PFSK-1 (cell line): ENCODE data around the gene GABRP.

Source experiments
- FOXP2 ChIP-seq: optimal IDR thresholded peaks from 2 replicates; pipeline ENCODE3; 2011; ENCODE audit warnings: borderline replicate concordance, control low read depth, inconsistent platforms; ENCODE audit not compliant: insufficient read depth; ENCODE audit errors: extremely low read length, extremely low read depth
- POLR2AphosphoS5 ChIP-seq: IDR thresholded peaks from 2 replicates; pipeline ENCODE4 v1.6.1; 2012; ENCODE audit warnings: low read depth, mild to moderate bottlenecking, control low read depth, low read length, moderate library complexity
- SIN3A ChIP-seq: IDR thresholded peaks from 2 replicates; pipeline ENCODE4 v1.6.1; 2012; ENCODE audit warnings: mild to moderate bottlenecking, low read length, moderate library complexity, borderline replicate concordance; ENCODE audit not compliant: insufficient read depth
- TF ChIP-seq, protein P1 (sequence below), 2 experiments: IDR thresholded peaks; 2 replicates each; pipeline versions ENCODE4 v1.6.1 to v1.8.0; 2011 to 2012; ENCODE audit warnings: low read depth in 2 of 2, low read length in 2 of 2, control low read depth in 1 of 2, inconsistent platforms in 1 of 2, mild to moderate bottlenecking in 1 of 2, moderate library complexity in 1 of 2; ENCODE audit not compliant: insufficient read depth in 1 of 2

DNA sequence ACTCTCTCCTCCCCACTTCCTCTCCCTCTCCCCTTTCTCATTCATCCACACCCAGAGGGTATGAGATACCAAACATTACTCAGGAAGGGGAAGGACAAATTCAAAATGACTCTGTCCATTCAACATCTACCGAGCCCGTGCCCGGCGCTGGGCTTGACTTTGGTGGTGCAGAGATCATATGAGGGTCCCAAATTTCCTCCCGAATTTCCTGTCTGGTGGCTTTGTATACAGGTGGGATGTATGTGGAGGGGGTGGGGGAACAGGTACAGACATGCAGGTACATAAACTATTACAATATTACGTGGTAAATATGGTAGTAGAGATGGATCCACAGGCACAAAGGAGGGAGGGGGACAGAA lies 21.8 kb upstream of the GABRP start:
- TF ChIP-seq POLR2AphosphoS5: no peak
- TF ChIP-seq FOXP2: no peak
- no peak for TF ChIP-seq SIN3A
- TF ChIP-seq, protein P1, sequence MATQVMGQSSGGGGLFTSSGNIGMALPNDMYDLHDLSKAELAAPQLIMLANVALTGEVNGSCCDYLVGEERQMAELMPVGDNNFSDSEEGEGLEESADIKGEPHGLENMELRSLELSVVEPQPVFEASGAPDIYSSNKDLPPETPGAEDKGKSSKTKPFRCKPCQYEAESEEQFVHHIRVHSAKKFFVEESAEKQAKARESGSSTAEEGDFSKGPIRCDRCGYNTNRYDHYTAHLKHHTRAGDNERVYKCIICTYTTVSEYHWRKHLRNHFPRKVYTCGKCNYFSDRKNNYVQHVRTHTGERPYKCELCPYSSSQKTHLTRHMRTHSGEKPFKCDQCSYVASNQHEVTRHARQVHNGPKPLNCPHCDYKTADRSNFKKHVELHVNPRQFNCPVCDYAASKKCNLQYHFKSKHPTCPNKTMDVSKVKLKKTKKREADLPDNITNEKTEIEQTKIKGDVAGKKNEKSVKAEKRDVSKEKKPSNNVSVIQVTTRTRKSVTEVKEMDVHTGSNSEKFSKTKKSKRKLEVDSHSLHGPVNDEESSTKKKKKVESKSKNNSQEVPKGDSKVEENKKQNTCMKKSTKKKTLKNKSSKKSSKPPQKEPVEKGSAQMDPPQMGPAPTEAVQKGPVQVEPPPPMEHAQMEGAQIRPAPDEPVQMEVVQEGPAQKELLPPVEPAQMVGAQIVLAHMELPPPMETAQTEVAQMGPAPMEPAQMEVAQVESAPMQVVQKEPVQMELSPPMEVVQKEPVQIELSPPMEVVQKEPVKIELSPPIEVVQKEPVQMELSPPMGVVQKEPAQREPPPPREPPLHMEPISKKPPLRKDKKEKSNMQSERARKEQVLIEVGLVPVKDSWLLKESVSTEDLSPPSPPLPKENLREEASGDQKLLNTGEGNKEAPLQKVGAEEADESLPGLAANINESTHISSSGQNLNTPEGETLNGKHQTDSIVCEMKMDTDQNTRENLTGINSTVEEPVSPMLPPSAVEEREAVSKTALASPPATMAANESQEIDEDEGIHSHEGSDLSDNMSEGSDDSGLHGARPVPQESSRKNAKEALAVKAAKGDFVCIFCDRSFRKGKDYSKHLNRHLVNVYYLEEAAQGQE (IDR thresholded peaks at IDR 0.05; ENCODE audit: insufficient read depth in 1 of 2, low read depth in 2 of 2, low read length in 2 of 2): no peak
